HG03432 (cell line): ENCODE data around the gene SLC26A1.
"Not testable (repeated sequence)": the region's sequence is repeated elsewhere in the genome, so short reads cannot be mapped to it uniquely, and the experiment has no call there.

Experiments
- ATAC-seq: cut with Tn5 transposase; IDR thresholded peaks from one replicate; pipeline ENCODE4 v1.9.1; 2021; ENCODE audit warnings: mild to moderate bottlenecking, moderate library complexity; ENCODE audit not compliant: unreplicated experiment

The SLC26A1 gene

GRCh38 chr4:955931-956381 lies 37.2 kb downstream of the SLC26A1 start:
- ATAC-seq, result no peak

GRCh38 chr4:955161-955921 lies 37.9 kb downstream of the SLC26A1 start:
- ATAC-seq, result no peak

- ATAC-seq, result no peak
Observed at GRCh38 chr4:954211-955020, 38.8 kb downstream of the SLC26A1 start.

- ATAC-seq, result no peak
Observed at GRCh38 chr4:953574-953915, 39.7 kb downstream of the SLC26A1 start.

- no peak for ATAC-seq
Observed at GRCh38 chr4:952881-953573, 40.2 kb downstream of the SLC26A1 start.

- no peak for ATAC-seq
Observed at GRCh38 chr4:951594-952468, 41.4 kb downstream of the SLC26A1 start.

GRCh38 chr4:951186-951585 lies 42.0 kb downstream of the SLC26A1 start:
- no peak for ATAC-seq

GRCh38 chr4:950136-951020 lies 42.8 kb downstream of the SLC26A1 start:
- no peak for ATAC-seq

GRCh38 chr4:949656-950055 lies 43.5 kb downstream of the SLC26A1 start:
- no peak for ATAC-seq

GRCh38 chr4:948936-949300 lies 44.3 kb downstream of the SLC26A1 start:
- no peak for ATAC-seq

- no peak for ATAC-seq
Observed at GRCh38 chr4:948101-948935, 44.9 kb downstream of the SLC26A1 start.

- ATAC-seq, result no peak
Observed at GRCh38 chr4:947491-947971, 45.7 kb downstream of the SLC26A1 start.

GRCh38 chr4:946517-947471 lies 46.4 kb downstream of the SLC26A1 start:
- no peak for ATAC-seq

- ATAC-seq, result no peak
Observed at GRCh38 chr4:946103-946450, 47.1 kb downstream of the SLC26A1 start.

GRCh38 chr4:945274-946102 lies 47.7 kb downstream of the SLC26A1 start:
- no peak for ATAC-seq

GRCh38 chr4:939508-939907 lies 53.7 kb downstream of the SLC26A1 start:
- not testable (repeated sequence) for ATAC-seq
